HG03135 (cell line): ENCODE data around the gene KIF5C.
A peak's percentile ranks its signal among the peaks of the same experiment; 100 is the strongest.

Source experiments
- ATAC-seq: cut with Tn5 transposase; IDR thresholded peaks from one replicate; pipeline ENCODE4 v1.9.1; 2021; ENCODE audit warnings: mild to moderate bottlenecking, moderate library complexity; ENCODE audit not compliant: unreplicated experiment

Gene KIF5C

GRCh38 chr2:148984449-148984848, 109.4 kb downstream of the KIF5C start:
- no peak for ATAC-seq

GRCh38 chr2:148987286-148987685, 112.3 kb downstream of the KIF5C start:
- no peak for ATAC-seq

DNA sequence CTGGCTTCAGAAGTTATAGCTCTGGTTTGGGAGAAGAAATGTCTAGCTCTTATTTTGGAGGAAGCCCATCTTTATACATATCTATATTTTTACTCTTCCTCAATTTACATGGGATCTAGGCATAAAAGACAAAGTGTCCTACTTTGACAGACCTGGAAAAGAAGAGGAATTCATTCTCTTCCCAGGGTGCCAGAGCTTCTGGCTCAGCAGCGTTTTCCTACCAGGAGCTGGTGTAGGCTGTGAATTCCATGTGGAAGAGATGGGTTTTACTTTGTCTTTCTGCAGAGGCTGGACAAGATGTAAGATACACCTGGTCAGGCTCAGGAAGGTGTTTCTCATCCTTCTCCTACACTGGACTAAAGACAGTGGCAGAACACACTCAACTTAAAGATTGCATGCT, 113.3 kb downstream of the KIF5C start:
- no peak for ATAC-seq

DNA sequence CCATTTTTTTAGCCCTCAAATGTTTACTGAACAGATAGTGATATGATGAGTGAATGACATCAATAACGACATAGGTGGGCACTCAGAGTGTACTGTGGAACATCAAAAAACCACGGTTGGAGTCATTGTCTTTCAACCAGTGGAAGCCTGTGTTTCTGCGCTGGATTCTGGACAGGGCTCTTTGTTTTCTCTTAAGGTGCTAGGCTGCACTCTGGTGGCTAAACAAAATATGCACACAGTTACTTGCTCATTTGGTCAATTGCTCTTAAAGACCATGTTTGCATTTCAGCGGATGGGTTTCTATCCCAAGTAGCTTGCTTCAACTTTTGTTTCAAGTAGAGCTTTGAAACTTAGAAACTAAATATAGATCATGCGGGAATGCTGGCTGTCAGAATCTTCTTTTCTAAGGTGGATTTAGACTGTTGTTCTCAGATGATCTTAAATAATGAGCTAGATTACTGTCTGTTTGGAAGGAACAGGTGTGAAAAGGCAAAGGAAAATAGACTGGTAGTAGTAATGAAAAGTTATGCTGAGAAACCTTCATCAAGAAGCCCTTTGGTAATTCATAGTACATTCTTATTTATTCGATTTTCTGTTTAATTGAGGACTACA, 115.0 kb downstream of the KIF5C start:
- ATAC-seq: peak; percentile 83

- no peak for ATAC-seq
Observed at GRCh38 chr2:148990968-148991367, 115.9 kb downstream of the KIF5C start.

GRCh38 chr2:148992448-148992847, 117.4 kb downstream of the KIF5C start:
- ATAC-seq: no peak

GRCh38 chr2:148993351-148993750, 118.3 kb downstream of the KIF5C start:
- no peak for ATAC-seq

DNA sequence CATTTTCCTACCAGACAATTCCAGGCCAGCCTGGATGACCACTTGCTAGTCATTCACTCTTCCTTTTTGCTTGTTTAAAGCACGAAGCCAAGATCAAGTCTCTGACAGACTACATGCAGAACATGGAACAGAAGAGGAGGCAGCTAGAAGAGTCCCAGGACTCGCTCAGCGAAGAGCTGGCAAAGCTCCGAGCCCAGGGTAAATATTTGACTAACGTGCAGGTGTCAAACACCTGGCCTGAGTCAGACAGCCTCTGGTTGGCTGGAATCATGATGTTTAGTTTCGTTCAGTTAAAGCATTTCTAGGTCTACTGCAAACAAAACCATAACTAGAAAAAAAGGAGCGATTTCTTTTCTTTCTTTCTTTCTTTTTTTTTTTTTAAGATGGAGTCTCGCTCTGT, 119.3 kb downstream of the KIF5C start:
- no peak for ATAC-seq

DNA sequence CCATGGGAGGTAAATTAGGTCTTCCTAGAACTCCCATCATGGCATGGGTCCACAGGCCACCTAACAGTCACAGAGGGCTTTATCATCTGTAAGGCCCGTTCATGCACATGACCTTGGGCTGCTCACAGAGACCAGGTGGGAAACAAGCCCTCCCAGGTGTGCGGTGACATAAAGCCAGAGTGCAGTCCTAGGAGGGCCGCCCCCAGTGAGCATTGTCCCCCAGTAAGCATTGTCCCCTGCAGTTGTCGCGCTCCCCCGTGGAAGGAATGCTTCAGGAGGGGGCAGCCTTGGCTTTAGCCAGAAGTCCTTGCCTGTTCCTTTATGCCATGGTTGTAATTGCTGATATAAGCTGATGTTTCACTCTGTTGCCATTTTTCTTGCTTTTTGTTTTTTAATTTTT, 121.8 kb downstream of the KIF5C start:
- no peak for ATAC-seq

- no peak for ATAC-seq
Observed at GRCh38 chr2:148998165-148998830, 123.3 kb downstream of the KIF5C start.

GRCh38 chr2:148998831-148999200, 123.8 kb downstream of the KIF5C start:
- ATAC-seq: no peak

GRCh38 chr2:148999451-148999921, 124.5 kb downstream of the KIF5C start:
- no peak for ATAC-seq

DNA sequence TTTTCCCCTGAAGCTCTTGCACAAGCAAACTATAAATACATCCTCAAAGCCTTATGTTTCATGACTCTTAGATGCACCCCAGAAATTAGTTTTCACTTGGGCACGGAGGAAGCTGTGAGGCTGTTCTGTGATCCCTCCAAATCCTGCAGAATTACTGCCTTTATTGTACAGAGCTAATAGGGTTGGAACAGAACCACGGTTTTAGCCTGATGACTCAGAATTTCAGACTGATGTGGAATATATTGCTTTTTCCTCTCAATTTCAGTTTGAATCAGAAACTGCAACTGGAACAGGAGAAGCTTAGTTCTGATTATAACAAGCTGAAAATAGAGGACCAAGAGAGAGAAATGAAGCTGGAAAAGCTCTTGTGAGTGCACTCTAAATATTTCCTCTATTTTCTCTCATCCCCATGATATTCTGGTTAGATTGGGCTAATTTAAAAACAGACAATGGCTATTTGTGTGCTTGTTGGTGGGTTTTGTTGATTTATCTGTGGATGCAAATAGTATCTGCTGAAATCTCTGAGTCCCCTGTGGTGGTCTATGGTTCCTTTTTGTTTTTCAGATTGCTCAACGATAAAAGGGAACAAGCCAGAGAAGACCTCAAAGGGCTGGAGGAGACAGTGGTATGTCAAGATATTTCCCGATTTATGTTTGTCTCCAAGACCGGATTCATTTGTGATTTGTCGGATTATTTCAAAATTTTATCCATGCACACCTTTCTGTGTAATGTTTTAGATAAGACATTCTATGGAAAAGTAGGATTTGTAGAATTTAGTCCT, 125.3 kb downstream of the KIF5C start:
- ATAC-seq: no peak

- ATAC-seq: no peak
Observed at GRCh38 chr2:149001496-149001895, 126.5 kb downstream of the KIF5C start.

GRCh38 chr2:149002378-149002890, 127.4 kb downstream of the KIF5C start:
- ATAC-seq: no peak

DNA sequence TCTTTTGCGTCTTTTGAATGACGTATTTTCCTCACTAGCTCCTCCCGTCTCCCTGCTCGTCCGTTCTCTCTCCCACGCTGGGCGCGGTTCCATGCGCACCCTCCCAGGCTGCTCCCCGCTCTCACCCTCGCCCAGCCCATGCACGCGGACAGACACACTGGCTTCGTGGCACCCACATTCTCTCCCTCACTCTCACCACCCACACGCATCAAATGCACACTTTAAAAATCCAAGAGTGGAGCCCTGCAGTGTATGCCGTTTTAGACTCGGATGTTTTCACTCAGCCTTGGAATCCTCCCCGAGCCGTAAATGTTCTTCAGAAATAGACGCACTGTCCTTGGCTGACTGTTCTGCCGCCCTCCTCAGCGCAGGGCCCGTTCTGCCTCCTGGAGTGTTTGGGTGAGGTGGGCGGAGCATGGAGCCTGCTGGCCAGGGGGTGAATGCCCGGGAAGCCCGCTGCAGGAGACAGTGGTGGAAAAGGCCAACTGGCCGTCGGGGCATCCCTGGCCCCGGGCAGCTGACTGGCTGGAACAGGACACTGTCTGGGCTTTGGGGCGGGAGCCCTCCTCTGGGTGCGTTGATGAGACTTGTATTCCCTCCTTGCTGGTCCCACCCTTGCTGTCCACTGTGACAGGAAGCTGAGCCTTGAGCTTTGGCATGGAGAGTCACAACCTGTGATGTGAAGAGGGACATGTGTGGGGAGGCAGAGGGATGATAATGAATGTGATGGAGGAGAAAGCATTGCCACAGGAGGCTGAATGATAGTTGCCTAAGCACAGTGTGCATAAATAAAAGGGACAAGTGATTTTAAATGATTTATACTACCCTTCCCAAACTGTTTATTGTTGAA, 128.1 kb downstream of the KIF5C start:
- ATAC-seq: no peak

GRCh38 chr2:149004836-149005235, 129.8 kb downstream of the KIF5C start:
- no peak for ATAC-seq

DNA sequence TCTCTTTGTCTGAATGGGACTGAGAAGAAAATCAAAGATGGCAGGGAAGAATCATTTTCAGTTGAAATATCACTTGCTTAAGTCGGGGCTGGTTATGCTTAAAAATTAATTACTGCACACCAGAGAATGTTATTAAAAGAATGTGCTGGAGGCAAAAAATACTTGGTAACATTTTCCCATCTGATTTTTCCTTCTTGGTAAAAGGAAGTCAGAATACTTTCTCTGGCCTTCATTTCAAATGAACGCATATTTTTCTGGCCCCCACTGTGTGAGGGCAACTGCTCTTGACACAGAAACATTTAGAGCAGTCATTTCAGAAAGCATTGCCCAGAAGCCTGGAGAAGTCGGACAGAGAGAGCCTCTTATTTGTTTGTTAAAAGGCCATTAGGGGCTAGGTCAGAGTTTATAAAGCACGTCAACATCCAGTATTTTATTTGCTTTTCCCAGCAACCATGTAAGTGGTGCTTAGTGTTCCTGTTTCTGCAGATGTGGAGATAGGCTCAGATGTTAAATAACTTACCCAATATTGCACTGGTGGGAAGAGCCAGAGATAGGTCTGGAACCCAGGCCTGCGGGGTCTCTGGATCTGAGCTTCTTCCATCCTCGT, 130.5 kb downstream of the KIF5C start:
- no peak for ATAC-seq

GRCh38 chr2:149006883-149007543, 132.0 kb downstream of the KIF5C start:
- no peak for ATAC-seq

DNA sequence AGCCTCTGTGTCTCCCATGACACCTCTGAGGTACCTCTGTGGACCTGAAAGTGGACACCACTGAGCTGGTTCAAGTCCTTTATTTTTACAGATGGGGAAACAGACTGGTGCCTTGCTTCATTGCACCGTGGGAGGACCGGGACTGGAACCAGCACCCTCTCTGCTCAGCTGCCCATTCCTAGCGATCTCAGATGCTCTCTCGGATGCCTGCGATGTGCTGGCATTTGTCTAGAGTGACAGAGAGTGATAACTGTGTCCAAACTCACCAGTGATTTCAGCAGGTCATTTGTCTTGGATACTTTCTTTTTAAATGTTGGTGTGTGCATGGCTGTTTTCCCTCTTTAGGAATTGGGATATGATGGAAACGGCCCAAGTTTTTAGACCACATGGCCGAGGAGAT, 133.4 kb downstream of the KIF5C start:
- ATAC-seq: no peak
